A549 treated with Mapracorat at 1 μM for 4 hours (cell line): ENCODE measurements around the gene CDC25C. TPM values are rescaled to one million over a fixed set of nuclear protein-coding genes. Genes with fewer than 3 reads are reported as not detected.

Experiments used
- total RNA-seq: library from RNA; stranded (reverse); fragments of 200-300 nt; extraction: Qiagen RNA extraction; gene quantifications from 5 replicates; pipeline ENCODE4 v1.2.3, GENCODE V29; 2022

Gene CDC25C
- total RNA-seq = 8.2 to 11.9 TPM (median 10.5 TPM) in 5 replicates

DNA sequence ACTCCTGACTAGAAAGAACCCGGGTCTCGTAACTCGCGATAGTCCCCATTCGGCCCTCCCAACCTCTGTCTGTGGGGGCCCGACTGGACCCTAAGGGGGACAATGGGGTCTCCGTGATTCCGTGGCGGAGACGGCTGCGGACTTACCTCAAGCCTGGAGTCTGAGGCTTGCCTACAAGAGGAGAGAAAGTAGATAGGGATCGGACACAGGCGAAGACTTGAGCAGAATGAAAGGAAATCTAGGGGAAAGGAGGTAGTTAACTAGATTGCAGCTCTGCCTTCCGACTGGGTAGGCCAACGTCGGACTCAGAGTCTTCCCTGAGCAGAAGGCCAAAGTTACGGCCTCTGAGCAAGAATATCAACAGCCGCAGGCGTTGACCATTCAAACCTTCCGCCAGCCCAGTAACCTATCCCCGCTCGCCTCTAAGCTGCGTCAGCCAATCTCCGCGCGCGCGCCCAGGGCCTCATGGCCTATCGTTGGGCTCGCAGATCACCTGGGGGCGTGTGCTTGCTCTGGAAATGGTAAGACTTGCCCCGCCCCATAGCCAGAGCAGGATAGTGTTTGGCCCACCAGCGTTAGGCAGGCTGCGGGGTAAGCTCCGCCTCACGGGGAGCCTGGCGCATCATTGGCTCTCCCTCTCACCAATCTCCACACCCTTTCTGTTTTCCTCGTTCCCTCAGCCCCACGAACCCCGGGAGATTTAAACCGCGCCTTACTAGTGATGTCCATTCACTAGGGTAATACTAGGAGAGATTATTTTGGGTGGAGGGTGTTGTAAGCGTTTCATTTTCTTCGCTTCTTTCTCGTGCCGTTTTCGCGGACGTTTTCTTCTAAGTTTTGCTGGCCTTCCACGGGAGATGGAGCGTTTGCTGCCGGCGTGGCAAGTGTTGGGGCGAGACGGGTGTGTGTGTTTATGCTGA lies at the start of gene CDC25C:
CDC25C (minus strand) TSS at position 356 of the 920 bp plus-strand sequence. CDS start 624 bp downstream, outside the sequence.

DNA sequence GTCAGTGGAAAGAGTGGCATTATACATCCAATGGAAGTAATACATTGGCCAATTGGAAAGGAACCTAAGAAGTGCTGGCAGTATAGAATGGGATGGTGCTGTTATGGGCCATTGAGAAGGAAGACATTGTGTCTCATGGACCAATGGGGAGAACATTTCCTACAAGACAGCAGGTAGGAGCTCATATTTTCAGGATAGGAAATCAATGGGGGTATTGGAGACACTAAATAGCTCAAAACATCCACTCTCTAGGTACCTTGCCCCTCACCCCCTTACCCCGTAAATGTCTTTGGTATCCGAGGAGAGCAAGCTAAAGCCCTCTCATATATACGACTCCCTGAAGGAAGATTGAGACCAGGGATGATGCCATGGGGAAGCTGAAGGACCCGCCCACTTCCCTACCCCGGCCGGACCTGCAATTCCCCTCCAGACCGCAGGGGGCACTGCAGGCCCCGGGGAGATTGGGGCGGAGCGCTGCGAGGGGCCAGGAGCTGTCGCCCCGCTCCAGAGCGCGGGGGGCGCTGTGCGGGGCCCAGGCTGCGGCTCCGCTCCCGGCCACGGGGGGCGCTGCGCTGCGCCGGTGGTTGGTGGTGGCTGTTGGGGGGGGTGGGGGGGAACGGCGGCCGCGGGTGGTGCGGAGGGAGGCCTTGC lies 20.6 kb upstream of the CDC25C start, which contains the start of gene KDM3B:
KDM3B (plus strand) TSS at position 615 of the 651 bp plus-strand sequence. CDS start 111 bp downstream, outside the sequence.

DNA sequence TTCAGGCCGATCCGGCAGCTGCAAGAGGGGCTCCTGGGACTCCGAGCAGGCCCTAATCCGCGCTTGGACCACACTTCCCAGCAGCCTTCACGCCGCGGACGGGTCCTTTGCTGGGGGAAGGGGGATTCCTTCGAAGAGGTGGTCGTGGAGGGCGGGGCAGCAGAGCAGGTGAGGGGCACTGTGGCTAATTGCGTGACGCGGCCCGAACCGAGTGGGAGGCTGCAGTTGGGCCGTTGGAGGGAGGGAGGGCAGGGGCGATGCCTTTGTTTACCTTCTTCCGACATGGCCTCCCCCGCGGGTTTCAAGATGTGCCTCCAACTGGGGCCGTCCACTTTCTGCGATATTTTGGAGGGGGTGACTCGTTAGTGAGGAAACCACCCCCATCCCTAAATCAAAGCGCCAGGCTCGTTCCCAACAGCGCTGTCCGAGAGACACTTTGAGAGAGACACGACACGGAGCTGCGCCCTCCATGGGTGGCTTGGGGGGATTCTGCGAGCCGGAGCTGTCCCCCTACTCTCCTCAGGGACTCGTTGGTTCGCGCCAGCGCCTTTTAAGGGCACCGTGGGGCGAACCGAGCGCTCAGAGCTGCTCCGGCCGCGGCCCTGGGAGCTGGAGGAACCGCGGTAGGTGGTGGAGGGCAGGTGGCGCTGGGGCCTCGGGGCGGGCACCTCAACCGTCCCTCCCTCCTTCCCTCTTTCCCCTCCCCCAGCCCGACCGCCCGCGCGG lies 6.2 kb upstream of the CDC25C start, which contains the start of gene FAM53C:
FAM53C (plus strand) TSS at position 582 of the 726 bp plus-strand sequence. CDS start 3,070 bp downstream, outside the sequence.

DNA sequence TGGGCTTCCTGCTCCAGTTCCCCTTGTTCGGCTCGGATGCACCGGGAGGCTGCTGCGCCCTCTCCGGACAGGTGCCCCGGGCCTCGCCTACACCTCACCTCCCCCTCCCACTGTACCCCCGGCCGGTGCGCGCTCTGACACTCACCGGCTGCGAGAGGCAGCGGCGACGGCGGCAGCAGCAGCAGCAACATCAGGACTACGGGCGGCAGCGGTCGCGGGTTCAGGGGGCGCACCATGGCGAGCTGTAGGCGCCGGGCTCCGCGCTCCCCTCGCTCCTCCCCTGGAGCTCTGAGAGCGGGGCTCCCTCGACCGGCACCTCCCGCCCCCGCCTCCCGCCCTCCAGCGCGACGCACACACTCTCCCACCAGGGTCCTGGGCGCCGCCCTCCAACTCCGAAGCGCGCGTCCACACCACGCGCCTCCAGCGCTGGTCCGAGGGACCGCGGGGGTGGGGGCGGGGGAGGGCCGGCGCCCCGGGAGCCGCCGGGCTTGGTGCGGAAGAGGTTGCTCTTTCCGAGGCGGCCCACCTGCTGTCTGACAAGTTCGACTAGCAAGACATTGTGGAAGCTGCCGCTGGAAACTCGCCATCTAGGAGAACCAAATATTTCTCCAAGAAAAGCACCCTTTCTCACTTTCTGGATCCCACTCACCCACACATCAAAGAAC lies 57.3 kb downstream of the CDC25C start, which contains the start of gene GFRA3:
GFRA3 (minus strand) TSS at position 433 of the 665 bp plus-strand sequence; CDS start at position 236, 197 bp downstream.

Other genes starting within 250 kb of the CDC25C start
- gene WNT8A, start 247.8 kb downstream of the CDC25C start, total RNA-seq = not detected in 5 replicates
- gene NME5, start 192.4 kb downstream of the CDC25C start, total RNA-seq = not detected in 5 replicates
- gene BRD8, start 153.2 kb downstream of the CDC25C start, total RNA-seq = 46.5 to 51.5 TPM (median 47.0 TPM) in 5 replicates
- 37.7 to 49.8 TPM (median 43.8 TPM) in 5 replicates for gene KIF20A, start 152.7 kb downstream of the CDC25C start, total RNA-seq
- gene CDC23, start 118.5 kb downstream of the CDC25C start, total RNA-seq = 23.0 to 28.9 TPM (median 27.7 TPM) in 5 replicates
- 0.18 TPM in 1 of 5 replicates, not detected in the others for gene GFRA3, start 57.2 kb downstream of the CDC25C start, total RNA-seq
- gene FAM53C, start 6.5 kb upstream of the CDC25C start, total RNA-seq = 17.3 to 21.6 TPM (median 19.5 TPM) in 5 replicates
- 34.0 to 43.3 TPM (median 39.9 TPM) in 5 replicates for gene KDM3B, start 20.9 kb upstream of the CDC25C start, total RNA-seq
- 6.8 to 7.4 TPM (median 7.1 TPM) in 5 replicates for gene REEP2, start 107.3 kb upstream of the CDC25C start, total RNA-seq
- 8.9 to 13.8 TPM (median 12.0 TPM) in 5 replicates for gene EGR1, start 133.7 kb upstream of the CDC25C start, total RNA-seq
- 118 to 136 TPM (median 121 TPM) in 5 replicates for gene ETF1, start 211.4 kb upstream of the CDC25C start, total RNA-seq
- gene HSPA9, start 243.6 kb upstream of the CDC25C start, total RNA-seq = 307 to 338 TPM (median 328 TPM) in 5 replicates